Measurements from ENCODE around the gene SLC25A27.

GRCh38 chr6:46610862-46611553 lies 41.8 kb upstream of the SLC25A27 start:
- TF ChIP-seq, protein P1, sequence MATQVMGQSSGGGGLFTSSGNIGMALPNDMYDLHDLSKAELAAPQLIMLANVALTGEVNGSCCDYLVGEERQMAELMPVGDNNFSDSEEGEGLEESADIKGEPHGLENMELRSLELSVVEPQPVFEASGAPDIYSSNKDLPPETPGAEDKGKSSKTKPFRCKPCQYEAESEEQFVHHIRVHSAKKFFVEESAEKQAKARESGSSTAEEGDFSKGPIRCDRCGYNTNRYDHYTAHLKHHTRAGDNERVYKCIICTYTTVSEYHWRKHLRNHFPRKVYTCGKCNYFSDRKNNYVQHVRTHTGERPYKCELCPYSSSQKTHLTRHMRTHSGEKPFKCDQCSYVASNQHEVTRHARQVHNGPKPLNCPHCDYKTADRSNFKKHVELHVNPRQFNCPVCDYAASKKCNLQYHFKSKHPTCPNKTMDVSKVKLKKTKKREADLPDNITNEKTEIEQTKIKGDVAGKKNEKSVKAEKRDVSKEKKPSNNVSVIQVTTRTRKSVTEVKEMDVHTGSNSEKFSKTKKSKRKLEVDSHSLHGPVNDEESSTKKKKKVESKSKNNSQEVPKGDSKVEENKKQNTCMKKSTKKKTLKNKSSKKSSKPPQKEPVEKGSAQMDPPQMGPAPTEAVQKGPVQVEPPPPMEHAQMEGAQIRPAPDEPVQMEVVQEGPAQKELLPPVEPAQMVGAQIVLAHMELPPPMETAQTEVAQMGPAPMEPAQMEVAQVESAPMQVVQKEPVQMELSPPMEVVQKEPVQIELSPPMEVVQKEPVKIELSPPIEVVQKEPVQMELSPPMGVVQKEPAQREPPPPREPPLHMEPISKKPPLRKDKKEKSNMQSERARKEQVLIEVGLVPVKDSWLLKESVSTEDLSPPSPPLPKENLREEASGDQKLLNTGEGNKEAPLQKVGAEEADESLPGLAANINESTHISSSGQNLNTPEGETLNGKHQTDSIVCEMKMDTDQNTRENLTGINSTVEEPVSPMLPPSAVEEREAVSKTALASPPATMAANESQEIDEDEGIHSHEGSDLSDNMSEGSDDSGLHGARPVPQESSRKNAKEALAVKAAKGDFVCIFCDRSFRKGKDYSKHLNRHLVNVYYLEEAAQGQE (tag by site-specific recombination; IDR thresholded peaks at IDR 0.05): no peak
- no peak for TF ChIP-seq CTCF (tag by site-specific recombination; IDR thresholded peaks at IDR 0.05)
